Superior temporal gyrus (tissue), 1 donor: ENCODE results near the gene GLIS2.

Experiments
- DNase-seq: peaks from one replicate; pipeline ENCODE4 v3.0.0-alpha.2; 2016; ENCODE audit errors: extremely low spot score

The GLIS2 gene

GRCh38 chr16:4315186-4316107, at the start of gene GLIS2:
Gene GLIS2 (plus strand): TSS chr16:4316067. CDS start chr16:4332281, 16,214 bp downstream.
- DNase-seq: no peak

GRCh38 chr16:4266372-4266771, 49.5 kb upstream of the GLIS2 start:
- DNase-seq: no peak

DNA sequence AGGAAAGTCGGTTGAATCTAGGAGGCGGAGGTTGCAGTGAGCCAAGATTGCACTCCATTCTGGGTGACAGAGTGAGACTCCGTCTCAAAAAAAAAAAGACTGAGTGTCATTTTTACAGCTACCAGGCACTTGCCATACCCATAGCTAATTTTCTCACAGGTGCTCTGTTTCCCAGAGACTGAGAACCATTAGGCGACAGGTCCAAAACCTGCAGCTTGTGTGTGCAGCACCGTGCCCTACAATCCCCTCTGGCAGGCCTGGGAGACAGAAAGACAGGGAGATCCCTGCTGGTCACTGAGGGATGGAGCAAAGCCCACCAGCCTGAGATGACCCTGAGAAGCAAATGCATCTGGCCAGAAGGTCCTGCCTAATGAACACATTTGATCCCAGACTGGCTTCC, 45.8 kb upstream of the GLIS2 start:
- no peak for DNase-seq

GRCh38 chr16:4270595-4270994, 45.3 kb upstream of the GLIS2 start:
- no peak for DNase-seq

GRCh38 chr16:4271176-4272113, 44.4 kb upstream of the GLIS2 start:
- DNase-seq: peak; percentile 92

GRCh38 chr16:4272114-4272956, 43.5 kb upstream of the GLIS2 start:
- DNase-seq: peak; percentile 54

DNA sequence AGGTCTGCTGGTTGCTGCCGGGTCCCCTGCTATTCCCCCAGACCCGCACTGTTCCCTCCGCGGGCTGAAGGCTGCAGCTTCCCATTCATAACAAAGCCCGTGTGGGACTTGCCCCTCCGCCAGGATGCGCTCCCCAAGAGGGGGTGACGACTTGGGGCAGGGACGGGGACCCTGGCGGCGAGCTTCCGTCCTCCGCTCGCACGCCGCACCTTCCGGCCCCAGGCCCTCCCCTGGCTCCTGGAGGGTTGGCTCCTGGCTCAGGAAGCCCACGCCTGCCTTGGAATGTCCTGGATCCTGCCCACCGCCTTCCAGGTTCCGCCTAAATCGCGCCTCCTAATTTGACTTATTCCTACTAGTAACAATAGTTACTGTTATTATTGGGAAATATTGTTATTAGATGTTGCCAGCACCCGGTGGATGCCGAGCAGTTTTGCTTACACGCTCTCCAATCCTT, 42.0 kb upstream of the GLIS2 start:
- peak; percentile 23 for DNase-seq

- no peak for DNase-seq
These were observed 40.0 kb upstream of the GLIS2 start for GRCh38 chr16:4275861-4276260.

DNA sequence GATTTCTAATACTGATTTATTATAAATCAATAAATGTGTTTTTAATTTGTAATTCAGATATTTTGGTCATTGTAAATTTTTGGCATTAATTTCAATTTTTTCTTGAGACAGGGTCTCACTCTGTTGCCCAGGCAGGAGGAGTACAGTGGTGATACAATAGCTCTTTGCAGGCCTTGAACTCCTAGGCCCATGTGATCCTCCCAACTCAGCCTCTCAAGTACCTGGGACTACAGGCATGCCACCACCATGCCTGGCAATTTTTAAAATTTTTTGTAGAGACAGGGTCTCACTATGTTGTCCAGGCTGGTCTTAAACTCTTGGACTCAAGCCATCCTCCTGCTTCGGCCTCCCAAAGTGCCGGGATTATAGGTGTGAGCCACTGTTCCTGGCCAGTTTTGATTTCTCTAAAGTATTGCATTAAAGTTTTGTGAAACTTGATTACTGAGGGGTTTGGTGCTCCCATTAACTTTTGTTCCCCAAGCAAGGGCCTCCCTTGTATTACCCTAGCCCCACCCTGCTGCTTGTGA, 37.8 kb upstream of the GLIS2 start:
- DNase-seq: no peak

- DNase-seq: no peak
These were observed 35.2 kb upstream of the GLIS2 start for GRCh38 chr16:4280625-4281024.

DNA sequence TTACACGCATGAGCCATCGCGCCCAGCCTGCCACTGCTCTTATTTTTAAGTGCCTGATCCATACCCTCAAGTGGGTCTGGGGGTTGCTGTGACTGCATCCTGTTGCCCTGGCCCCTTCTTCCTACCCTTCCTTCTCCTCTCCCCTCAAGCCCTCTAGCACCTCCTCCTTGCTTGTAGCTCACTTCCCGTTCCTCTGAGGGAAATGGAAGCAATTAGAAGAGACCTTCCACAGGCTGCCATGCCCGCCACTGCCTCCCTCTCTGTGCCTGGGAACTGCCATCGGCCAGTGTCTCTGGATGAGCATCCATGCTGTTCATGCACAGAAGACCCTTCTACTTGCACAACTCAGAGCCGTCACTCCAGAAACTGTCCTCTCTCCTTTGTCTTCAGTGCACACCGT, 32.4 kb upstream of the GLIS2 start:
- DNase-seq: no peak

GRCh38 chr16:4283939-4284338, 31.9 kb upstream of the GLIS2 start:
- DNase-seq: no peak

DNA sequence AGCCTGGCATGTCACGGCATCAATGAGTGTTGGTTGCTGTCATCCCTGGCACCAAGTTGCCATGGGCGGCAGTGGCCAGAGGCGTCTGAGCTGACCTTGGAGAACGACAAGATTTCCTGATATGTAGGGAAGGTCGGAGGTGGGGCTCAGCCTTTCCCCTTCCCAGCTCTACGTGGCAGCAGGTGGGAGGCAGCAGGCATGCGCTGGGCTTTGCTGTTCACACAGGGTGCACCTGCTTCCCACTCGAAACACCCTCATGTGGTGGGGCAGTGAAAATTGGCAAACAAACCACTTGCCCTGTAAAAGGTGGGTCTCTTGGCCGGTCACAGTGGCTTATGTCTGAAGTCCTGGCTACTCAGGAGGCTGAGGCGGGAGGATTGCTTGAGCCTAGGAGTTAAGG, 30.7 kb upstream of the GLIS2 start:
- DNase-seq: no peak

- DNase-seq: peak; percentile 79
These were observed 27.5 kb upstream of the GLIS2 start for GRCh38 chr16:4288148-4288921.

- no peak for DNase-seq
These were observed 25.5 kb upstream of the GLIS2 start for GRCh38 chr16:4290236-4290830.

- DNase-seq: no peak
These were observed 24.2 kb upstream of the GLIS2 start for GRCh38 chr16:4291699-4292098.

DNA sequence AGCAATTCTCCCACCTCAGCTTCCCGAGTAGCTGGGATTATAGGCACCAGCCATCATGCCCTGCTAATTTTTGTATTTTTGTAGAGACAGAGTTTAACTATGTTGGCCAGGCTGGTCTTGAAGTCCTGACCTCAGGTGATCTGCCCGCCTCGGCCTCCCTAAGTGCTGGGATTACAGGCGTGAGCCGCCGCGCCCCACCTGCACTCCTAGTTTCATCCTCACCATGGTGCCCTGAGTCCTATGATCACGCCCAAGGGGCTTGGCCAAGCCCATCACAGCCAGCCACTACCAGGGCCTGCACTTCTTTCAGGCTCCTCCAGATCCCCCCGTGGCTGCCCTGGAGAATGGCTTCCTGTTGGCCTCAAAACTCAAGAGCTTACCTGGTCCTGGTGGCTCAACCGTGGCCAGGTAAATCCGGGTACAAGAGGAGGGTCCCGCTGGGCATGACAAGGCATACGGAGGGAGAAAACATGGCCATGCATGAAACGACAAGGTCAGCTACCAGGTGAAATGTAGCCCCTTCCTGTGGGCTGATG, 22.6 kb upstream of the GLIS2 start:
- DNase-seq: no peak

DNA sequence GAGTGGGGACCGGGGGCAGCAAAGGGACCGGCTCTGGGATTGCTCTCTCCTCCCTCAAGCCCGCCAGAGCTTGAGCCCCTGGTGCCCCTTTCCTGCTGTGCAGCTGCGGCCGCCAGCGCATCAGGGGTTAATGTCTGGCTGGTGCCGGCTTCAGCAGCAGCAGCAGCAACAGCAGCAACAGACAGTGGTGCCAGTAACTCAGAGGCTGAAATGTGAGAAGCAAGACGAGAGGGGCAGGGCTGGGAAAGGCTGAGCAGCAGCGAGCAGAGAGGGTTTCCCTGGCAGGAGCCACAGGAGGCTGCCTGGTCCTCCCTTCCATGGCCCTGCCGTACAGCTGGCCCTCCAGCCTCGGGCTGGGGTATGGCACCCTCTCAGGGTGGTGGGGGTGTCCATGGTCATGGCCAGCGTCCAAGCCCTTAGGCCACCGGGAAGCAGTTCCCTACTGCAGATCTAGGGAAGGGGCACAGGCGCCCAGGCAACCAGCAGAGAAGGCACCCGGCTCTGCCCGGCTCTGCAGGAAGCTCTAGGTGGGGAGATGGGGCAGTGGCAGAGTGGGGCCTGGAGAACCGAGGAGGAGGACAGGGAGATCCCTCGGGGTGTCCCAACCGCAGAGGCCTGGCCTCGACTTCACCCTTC, 21.9 kb upstream of the GLIS2 start:
- peak; percentile 19 for DNase-seq

DNA sequence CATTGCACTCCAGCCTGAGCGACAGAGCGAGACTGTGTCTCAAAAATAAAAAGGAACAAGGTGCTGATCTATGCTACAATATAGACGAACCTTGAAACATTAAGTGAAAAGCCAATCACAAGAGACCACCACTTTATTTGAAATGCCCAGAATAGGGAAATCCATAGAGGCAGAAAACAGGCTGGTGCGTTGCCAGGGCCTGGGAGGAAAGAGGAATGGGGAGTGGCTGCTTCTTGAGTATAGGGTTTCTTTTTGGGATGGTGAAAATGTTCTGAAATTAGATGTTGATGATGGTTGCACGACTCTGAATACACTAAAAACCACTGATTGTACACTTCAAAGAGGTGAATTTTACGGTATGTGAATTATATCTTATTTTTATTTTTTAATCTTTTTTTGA, 20.3 kb upstream of the GLIS2 start:
- DNase-seq: no peak
